HCT116 (cell line): ENCODE data around the gene EXOC5. TPM values are rescaled to one million over a fixed set of nuclear protein-coding genes. Genes with fewer than 3 reads are reported as not detected.

Source experiments
- ATAC-seq: fragments of 200-7000 bp; cut with Tn5 transposase; 2 replicates; pipeline ENCODE4 v1.9.1; 2020; ENCODE audit warnings: mild to moderate bottlenecking, moderate library complexity
- BruUV-seq: library from RNA; stranded (reverse); fragments of 400-500 nt; replicated peaks from 2 replicates; lab custom pipeline; 2021; lab: Mats Ljungman, UMichigan
- CTCF ChIA-PET: fragments of 300-600 bp; sonication (Branson Sonifier 250); formaldehyde crosslinking; loops from one replicate; lab custom pipeline; 2021; ENCODE audit warnings: antibody characterized with exemption; lab: Charles Lee
- POLR2A ChIA-PET: fragments of 300-600, 350-600 bp; sonication (Branson Sonifier 250); formaldehyde crosslinking; loops from one replicate; lab custom pipeline; 2021; ENCODE audit warnings: antibody characterized with exemption; lab: Charles Lee
- RAD21 ChIA-PET, 2 experiments: fragments of 300-600 bp; sonication (Branson Sonifier 250); formaldehyde crosslinking; loops; one replicate each; lab custom pipeline; 2023; ENCODE audit warnings: low total read pairs in 2 of 2; ENCODE audit not compliant: uncharacterized antibody in 2 of 2, unreplicated experiment in 2 of 2, low non-redundant PET in 1 of 2; lab: Charles Lee
- DNase-seq: peaks from one replicate; pipeline ENCODE4 v3.0.0-alpha.2; 2010; ENCODE audit warnings: low read depth, low spot score
- H2AFZ ChIP-seq: fragments of 200-600 bp; shearing (Covaris generic), sonication (generic); 2 replicates; pipeline ENCODE4 v1.6.1; 2017; ENCODE audit warnings: low read depth, mixed run types, mixed read lengths, antibody characterized with exemption, low read length; ENCODE audit not compliant: poor library complexity, severe bottlenecking
- H3K27ac ChIP-seq: 2 replicates; pipeline ENCODE4 v1.5.1; 2012; ENCODE audit warnings: low read depth, low read length
- H3K27me3 ChIP-seq: fragments of 200-600 bp; sonication (generic); 2 replicates; pipeline ENCODE4 v1.6.1; 2016; ENCODE audit warnings: mixed run types, low read length, mixed read lengths; ENCODE audit not compliant: insufficient read depth
- H3K36me3 ChIP-seq, 2 experiments: fragments of 200-500 bp in 1 of 2; fragments of 200-600 bp in 1 of 2; sonication (Bioruptor generic) in 1 of 2; sonication (generic) in 1 of 2; 2 replicates each; pipeline versions ENCODE4 v1.5.1 to v1.6.1; 2014 to 2016; ENCODE audit warnings: low read length in 2 of 2, inconsistent platforms in 1 of 2, mixed read lengths in 1 of 2, mixed run types in 1 of 2; ENCODE audit not compliant: insufficient read depth in 2 of 2, control insufficient read depth in 1 of 2
- H3K4me1 ChIP-seq, 2 experiments: fragments of 200-600 bp in 1 of 2; sonication (generic) in 1 of 2; 2 replicates each; pipeline versions ENCODE4 v1.5.1 to v1.6.1; 2012 to 2017; ENCODE audit warnings: low read length in 2 of 2, inconsistent platforms in 1 of 2, mild to moderate bottlenecking in 1 of 2, mixed read lengths in 1 of 2, mixed run types in 1 of 2, moderate library complexity in 1 of 2; ENCODE audit not compliant: insufficient read depth in 2 of 2, control insufficient read depth in 1 of 2
- H3K4me2 ChIP-seq: fragments of 200-600 bp; sonication (generic); 2 replicates; pipeline ENCODE4 v1.6.1; 2017; ENCODE audit warnings: mixed run types, low read length, mixed read lengths
- H3K4me3 ChIP-seq, 2 experiments: fragments of 200-600 bp in 1 of 2; sonication (generic) in 1 of 2; replicated peaks in 1 of 2; 2 replicates each; pipeline ENCODE4 v1.5.1; 2011 to 2016; ENCODE audit warnings: low read length in 2 of 2, control low read depth in 1 of 2, low read depth in 1 of 2, mild to moderate bottlenecking in 1 of 2, mixed read lengths in 1 of 2, mixed run types in 1 of 2
- H3K79me2 ChIP-seq: fragments of 200-600 bp; sonication (generic); 2 replicates; pipeline ENCODE4 v1.6.1; 2017; ENCODE audit warnings: mild to moderate bottlenecking, mixed run types, low read length, moderate library complexity, mixed read lengths; ENCODE audit not compliant: insufficient read depth
- H3K9ac ChIP-seq: fragments of 200-600 bp; sonication (generic); 2 replicates; pipeline ENCODE4 v1.6.1; 2016; ENCODE audit warnings: low read length, mixed read lengths
- H3K9me2 ChIP-seq: fragments of 200-600 bp; sonication (generic), shearing (Covaris generic); 2 replicates; pipeline ENCODE4 v1.6.1; 2017; ENCODE audit warnings: mixed run types, mild to moderate bottlenecking, moderate library complexity; ENCODE audit not compliant: insufficient read depth
- H3K9me3 ChIP-seq, 2 experiments: fragments of 200-500 bp in 1 of 2; fragments of 200-600 bp in 1 of 2; sonication (Bioruptor generic) in 1 of 2; sonication (generic) in 1 of 2; 2 replicates each; pipeline ENCODE4 v1.6.1; 2014 to 2017; ENCODE audit warnings: low read length in 2 of 2, mixed read lengths in 2 of 2, inconsistent platforms in 1 of 2, low read depth in 1 of 2, mild to moderate bottlenecking in 1 of 2, mixed run types in 1 of 2, moderate library complexity in 1 of 2; ENCODE audit not compliant: control insufficient read depth in 1 of 2, insufficient read depth in 1 of 2
- H4K20me1 ChIP-seq: fragments of 200-600 bp; sonication (generic), shearing (Covaris generic); 2 replicates; pipeline ENCODE4 v1.6.1; 2017; ENCODE audit warnings: mixed run types, mild to moderate bottlenecking, moderate library complexity; ENCODE audit not compliant: insufficient read depth
- CBX3 ChIP-seq: IDR thresholded peaks from 2 replicates; pipeline ENCODE4 v1.6.1; 2012; ENCODE audit warnings: low read depth
- EGR1 ChIP-seq: IDR thresholded peaks from 2 replicates; pipeline ENCODE4 v1.6.1; 2012; ENCODE audit warnings: low read depth
- ELF1 ChIP-seq: IDR thresholded peaks from 2 replicates; pipeline ENCODE4 v1.6.1; 2012; ENCODE audit warnings: low read depth, borderline replicate concordance
- EZH2phosphoT487 ChIP-seq: fragments of 200-600 bp; IDR thresholded peaks from 2 replicates; pipeline ENCODE4 v1.6.1; 2018; ENCODE audit warnings: antibody characterized with exemption, borderline replicate concordance
- JUND ChIP-seq: IDR thresholded peaks from 2 replicates; pipeline ENCODE4 v1.6.1; 2012
- POLR2A ChIP-seq: IDR thresholded peaks from 2 replicates; pipeline ENCODE4 v1.7.0; 2011; ENCODE audit warnings: borderline replicate concordance; ENCODE audit not compliant: insufficient read depth, insufficient read length; ENCODE audit errors: extremely low read depth
- POLR2AphosphoS5 ChIP-seq: IDR thresholded peaks from 2 replicates; pipeline ENCODE4 v1.6.1; 2011; ENCODE audit warnings: mild to moderate bottlenecking, low read depth, low read length, moderate library complexity
- RAD21 ChIP-seq: IDR thresholded peaks from 2 replicates; pipeline ENCODE4 v1.6.1; 2012; ENCODE audit warnings: low read depth, mild to moderate bottlenecking
- SP1 ChIP-seq: IDR thresholded peaks from 2 replicates; pipeline ENCODE4 v1.6.1; 2012; ENCODE audit warnings: low read depth
- TCF7L2 ChIP-seq: IDR thresholded peaks from 2 replicates; pipeline ENCODE4 v1.7.0; 2011; ENCODE audit warnings: borderline replicate concordance, inconsistent platforms; ENCODE audit not compliant: insufficient read depth, insufficient read length; ENCODE audit errors: extremely low read depth
- intact Hi-C: fragments of 100-400 bp; cut with micrococcal nuclease; formaldehyde crosslinking; loops from 2 replicates; pipeline ENCODE4 v1.10.0; 2022
- total RNA-seq: library from RNA; stranded (reverse); gene quantifications from one replicate; pipeline ENCODE4 v1.2.1, GENCODE V29; 2021; ENCODE audit not compliant: unreplicated experiment
- TF ChIP-seq, protein P1 (sequence below): IDR thresholded peaks from 2 replicates; pipeline ENCODE4 v1.6.1; 2011; ENCODE audit warnings: mild to moderate bottlenecking, low read length, moderate library complexity; ENCODE audit not compliant: insufficient replicate concordance; ENCODE audit errors: extremely low read depth
- TF ChIP-seq, protein P2 (sequence below): IDR thresholded peaks from 2 replicates; pipeline ENCODE4 v1.6.1; 2012
- TF ChIP-seq, protein P3 (sequence below): IDR thresholded peaks from 2 replicates; pipeline ENCODE4 v1.6.1; 2012

The EXOC5 gene
- total RNA-seq, 1 experiment from 2014 or later = 54.2 TPM

DNA sequence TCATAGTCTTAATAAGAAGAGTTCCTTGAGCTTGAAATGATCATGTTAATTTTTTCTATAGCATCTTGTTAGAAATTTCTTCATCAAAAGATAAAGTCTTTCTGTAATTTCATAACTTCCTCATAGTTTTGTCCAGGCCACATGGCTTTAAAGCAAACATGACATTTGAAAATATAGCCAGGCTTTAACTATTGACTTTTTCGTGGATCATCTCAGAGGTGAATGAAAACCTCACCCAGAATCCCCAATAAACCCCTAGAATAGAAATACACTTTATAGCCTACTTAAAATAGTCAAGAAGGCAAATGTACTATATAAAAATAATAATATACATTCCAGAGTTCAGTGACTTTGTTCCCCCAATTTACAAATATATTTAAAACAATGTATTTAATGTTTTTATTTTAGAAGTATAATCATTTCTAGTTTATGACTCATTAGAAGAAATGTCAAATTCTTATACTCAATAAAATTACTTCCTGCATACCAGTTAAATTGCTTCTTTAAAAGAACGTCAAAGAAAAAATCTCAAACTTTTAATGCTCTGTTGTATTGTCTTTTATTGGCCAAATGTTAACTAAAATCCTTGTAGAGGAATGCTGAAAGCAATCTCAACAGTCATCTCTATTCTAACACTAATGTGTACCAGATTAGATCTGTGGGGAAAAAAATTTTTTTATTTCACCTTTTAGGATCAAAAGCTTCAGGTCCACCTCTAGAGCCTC, 21.6 kb downstream of the EXOC5 start:
- ATAC-seq (no peak), DNase-seq (no peak)
- intact Hi-C loops = no loop called here
- Histone ChIP-seq H3K9me2 (no peaks in the 10 kb centered on the region), H3K4me1 (no peaks in the 10 kb centered on the region), H3K27me3 (no peaks in the 10 kb centered on the region), H3K4me2 (no peak overlapping the region), H3K9me3 (no peaks in the 10 kb centered on the region), H3K4me3 (no peak overlapping the region), H3K79me2 (peaks cover 33% of the 10 kb centered on the region), H3K9ac (no peak overlapping the region), H3K27ac (no peak overlapping the region), H2AFZ (no peak overlapping the region), H3K36me3 (no peaks in the 10 kb centered on the region), H4K20me1 (no peaks in the 10 kb centered on the region)
- ChIA-PET POLR2A (no interaction called here), RAD21 (no interaction called here), CTCF (no interaction called here)
- TF ChIP-seq RAD21 = no peak
- no peak for TF ChIP-seq JUND
- no peak for TF ChIP-seq CBX3
- TF ChIP-seq, protein P1, sequence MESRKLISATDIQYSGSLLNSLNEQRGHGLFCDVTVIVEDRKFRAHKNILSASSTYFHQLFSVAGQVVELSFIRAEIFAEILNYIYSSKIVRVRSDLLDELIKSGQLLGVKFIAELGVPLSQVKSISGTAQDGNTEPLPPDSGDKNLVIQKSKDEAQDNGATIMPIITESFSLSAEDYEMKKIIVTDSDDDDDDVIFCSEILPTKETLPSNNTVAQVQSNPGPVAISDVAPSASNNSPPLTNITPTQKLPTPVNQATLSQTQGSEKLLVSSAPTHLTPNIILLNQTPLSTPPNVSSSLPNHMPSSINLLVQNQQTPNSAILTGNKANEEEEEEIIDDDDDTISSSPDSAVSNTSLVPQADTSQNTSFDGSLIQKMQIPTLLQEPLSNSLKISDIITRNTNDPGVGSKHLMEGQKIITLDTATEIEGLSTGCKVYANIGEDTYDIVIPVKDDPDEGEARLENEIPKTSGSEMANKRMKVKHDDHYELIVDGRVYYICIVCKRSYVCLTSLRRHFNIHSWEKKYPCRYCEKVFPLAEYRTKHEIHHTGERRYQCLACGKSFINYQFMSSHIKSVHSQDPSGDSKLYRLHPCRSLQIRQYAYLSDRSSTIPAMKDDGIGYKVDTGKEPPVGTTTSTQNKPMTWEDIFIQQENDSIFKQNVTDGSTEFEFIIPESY = no peak
- BruUV-seq = no TSS peak

DNA sequence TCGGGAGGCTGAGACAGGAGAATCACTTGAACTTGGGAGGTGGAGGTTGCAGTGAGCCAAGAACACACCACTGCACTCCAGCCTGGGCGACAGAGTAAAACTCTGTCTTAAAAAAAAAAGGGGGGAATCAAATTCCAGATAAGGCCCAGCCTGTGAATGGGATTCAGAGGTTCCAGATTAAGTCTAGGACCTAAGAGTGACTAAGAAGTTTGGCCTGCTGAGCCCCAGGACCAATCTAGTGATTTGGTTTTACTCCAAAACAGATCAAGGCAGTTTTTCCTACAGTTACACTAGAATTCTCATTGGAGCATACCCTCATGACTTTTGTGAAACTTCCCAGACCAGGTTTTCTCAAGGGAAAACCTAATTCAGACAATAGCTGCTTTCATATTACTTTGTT, 22.8 kb downstream of the EXOC5 start:
- DNase-seq = no peak
- Histone ChIP-seq H3K4me1 (no peaks in the 10 kb centered on the region), H3K27me3 (no peaks in the 10 kb centered on the region), H3K79me2 (peaks cover 22% of the 10 kb centered on the region), H3K9me2 (no peaks in the 10 kb centered on the region), H3K27ac (no peak overlapping the region)
- intact Hi-C loops = no loop called here
- TF ChIP-seq TCF7L2 (no peak), EZH2phosphoT487 (no peak), POLR2A (no peak), POLR2AphosphoS5 (no peak), EGR1 (no peak), JUND (no peak), SP1 (no peak), RAD21 (no peak), ELF1 (no peak), CBX3 (no peak)
- TF ChIP-seq, protein P2, sequence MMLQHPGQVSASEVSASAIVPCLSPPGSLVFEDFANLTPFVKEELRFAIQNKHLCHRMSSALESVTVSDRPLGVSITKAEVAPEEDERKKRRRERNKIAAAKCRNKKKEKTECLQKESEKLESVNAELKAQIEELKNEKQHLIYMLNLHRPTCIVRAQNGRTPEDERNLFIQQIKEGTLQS = no peak
- TF ChIP-seq, protein P3, sequence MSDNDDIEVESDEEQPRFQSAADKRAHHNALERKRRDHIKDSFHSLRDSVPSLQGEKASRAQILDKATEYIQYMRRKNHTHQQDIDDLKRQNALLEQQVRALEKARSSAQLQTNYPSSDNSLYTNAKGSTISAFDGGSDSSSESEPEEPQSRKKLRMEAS = no peak
- TF ChIP-seq, all 23 proteins: peak for 0
- BruUV-seq = TSS peak; percentile 21
- RAD21 ChIA-PET = no interaction called here
- CTCF ChIA-PET = no interaction called here
- POLR2A ChIA-PET = no interaction called here
- no peaks in the 10 kb centered on the region for H4K20me1 ChIP-seq
- H2AFZ ChIP-seq = no peak overlapping the region
- H3K9me3 ChIP-seq = no peaks in the 10 kb centered on the region
- H3K4me2 ChIP-seq = no peak overlapping the region
- H3K9ac ChIP-seq = no peak overlapping the region
- H3K36me3 ChIP-seq = no peaks in the 10 kb centered on the region
- H3K4me3 ChIP-seq = no peak overlapping the region
- no peak for ATAC-seq
